Cardiac fibroblast (primary cell): ENCODE results near the gene PYDC1.
A peak's percentile ranks its signal among the peaks of the same experiment; 100 is the strongest.

ENCODE experiments used
- DNase-seq, 2 donors: peaks; one replicate each; pipeline versions ENCODE4 v3.0.0 to v3.0.0-alpha.2; 2010; ENCODE audit warnings: low read depth in 2 of 2
- H3K4me3 ChIP-seq, 2 donors: replicated peaks in 1 of 2; 1 replicate in 1 of 2; 2 replicates in 1 of 2; pipeline ENCODE4 v1.5.1; 2011; ENCODE audit warnings: low read depth in 2 of 2, low read length in 2 of 2, mild to moderate bottlenecking in 2 of 2, moderate library complexity in 1 of 2
- CTCF ChIP-seq: IDR thresholded peaks from one replicate; pipeline ENCODE4 v1.5.1; 2011; ENCODE audit warnings: low read depth, mild to moderate bottlenecking, low read length, inconsistent platforms

The PYDC1 gene

GRCh38 chr16:31216422-31217135 is at the start of gene PYDC1:
Gene PYDC1 (minus strand): TSS chr16:31217135. CDS start chr16:31217028, 107 bp downstream.
- DNase-seq: no peak
- no peak for TF ChIP-seq CTCF
- no peak within 1 kb of the TSS for H3K4me3 ChIP-seq

GRCh38 chr16:31265329-31266245 is 48.7 kb upstream of the PYDC1 start:
- DNase-seq: peak in 1 of 2 donors; percentile 39
- TF ChIP-seq CTCF: no peak
- H3K4me3 ChIP-seq: no peak overlapping the region

- no peak overlapping the region for H3K4me3 ChIP-seq
- no peak for DNase-seq
- TF ChIP-seq CTCF: no peak
Measured at GRCh38 chr16:31262084-31262483, 45.1 kb upstream of the PYDC1 start.

GRCh38 chr16:31260136-31260931 is 43.4 kb upstream of the PYDC1 start:
- no peak overlapping the region for H3K4me3 ChIP-seq
- DNase-seq: no peak
- no peak for TF ChIP-seq CTCF

GRCh38 chr16:31258366-31258765 is 41.4 kb upstream of the PYDC1 start:
- DNase-seq: no peak
- no peak overlapping the region for H3K4me3 ChIP-seq
- TF ChIP-seq CTCF: no peak

GRCh38 chr16:31256466-31256865 is 39.5 kb upstream of the PYDC1 start:
- TF ChIP-seq CTCF: no peak
- DNase-seq: no peak

More at GRCh38 chr16:31256466-31256865, 39.5 kb upstream of the PYDC1 start:
- H3K4me3 ChIP-seq: no peak overlapping the region
